ENCODE results near the gene CHCHD3.
"Not testable (repeated sequence)": the region's sequence is repeated elsewhere in the genome, so short reads cannot be mapped to it uniquely, and the experiment has no call there.

CHCHD3 gene

DNA sequence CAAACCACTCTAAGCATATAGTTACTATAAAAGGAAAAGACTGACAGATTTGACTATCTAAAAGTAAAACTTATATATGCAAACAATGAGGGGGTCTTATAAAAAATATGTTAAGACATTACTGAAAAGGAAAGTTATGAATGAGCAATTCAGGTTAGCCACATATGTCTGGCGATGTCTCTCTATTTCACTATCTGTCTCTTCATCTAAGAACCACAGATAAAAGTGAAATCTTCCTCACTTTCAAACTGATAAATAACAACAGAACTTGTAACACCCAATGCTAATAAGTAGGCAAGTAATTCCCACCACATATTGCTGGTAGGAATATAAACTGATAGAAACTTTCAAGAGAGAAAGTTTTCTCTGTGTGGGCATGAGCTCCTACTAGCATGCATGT, 138.2 kb downstream of the CHCHD3 start:
- no peak for DNase-seq

DNA sequence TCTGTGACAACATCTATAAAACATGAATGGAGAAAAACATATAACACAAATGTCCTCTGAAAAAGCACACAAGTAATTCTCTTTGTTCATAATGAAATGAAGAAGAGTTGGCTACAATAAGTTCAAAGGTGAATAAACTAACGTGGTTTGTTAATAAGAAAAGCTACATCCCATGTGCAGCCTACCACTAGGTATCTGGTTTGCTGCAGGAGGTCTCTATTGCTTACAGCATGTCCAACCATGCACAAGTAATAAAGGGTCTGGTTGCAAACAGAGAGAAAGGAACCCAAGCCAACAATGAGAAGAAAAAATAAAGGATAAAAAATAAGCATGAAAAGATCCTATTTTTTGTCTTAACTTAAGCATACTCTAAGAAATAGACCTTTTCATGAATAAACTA, 139.2 kb downstream of the CHCHD3 start:
- DNase-seq, result no peak

DNA sequence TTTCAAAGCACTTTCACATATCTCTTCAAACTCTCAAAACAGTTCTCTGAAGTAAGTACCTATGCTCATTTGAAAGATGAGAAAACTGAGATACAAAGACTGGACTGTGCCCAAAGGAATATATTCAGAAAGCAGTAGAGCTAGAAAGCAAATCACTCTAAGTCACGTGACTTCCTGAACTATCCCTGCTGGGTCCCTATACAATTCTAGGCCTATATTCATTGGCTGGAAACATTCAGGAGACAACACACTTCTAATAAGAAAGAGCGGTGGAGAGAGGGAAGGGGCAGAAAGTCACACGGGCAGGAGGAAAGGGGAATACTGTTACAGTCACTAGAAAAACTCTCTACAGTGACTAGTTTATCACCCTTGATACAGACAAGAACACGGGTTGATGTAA, 140.0 kb downstream of the CHCHD3 start:
- no peak for DNase-seq

DNA sequence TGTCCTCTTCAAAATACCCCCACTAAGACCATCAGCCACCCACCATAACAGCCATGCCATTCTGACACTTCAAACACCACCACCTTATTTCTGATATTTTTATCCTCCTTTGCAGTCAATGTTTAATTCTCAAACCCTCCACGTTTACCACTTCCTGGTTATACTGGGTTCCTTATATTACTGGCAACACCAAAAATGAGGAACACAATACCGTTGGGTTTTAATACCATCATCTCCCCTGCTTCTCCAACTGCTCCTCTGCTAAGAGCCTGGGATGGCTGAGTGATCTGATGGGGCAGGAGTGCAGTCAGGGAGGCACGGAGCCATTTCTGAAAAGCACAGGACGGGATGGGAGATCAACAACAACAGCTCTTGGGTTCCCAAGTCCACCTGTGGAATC, 140.5 kb downstream of the CHCHD3 start:
- no peak for DNase-seq

DNA sequence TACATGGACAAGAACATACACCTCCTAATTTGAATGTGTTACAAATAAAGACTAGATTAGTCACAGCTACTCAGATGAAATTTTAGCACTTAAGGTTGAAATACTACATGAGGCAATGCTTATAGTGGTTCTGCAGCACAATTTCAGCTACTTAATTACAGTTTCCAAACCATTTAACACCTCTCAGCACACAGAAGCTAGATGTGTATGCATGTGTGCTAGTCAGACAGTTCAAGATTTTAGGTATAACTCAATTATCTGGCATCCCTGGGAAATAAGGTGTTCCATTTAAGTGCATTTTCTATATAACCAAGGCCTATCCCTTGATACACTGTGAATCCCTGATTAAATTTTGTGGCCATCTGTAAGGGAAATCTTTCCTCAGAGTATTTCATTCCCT, 141.8 kb downstream of the CHCHD3 start:
- DNase-seq, result no peak

DNA sequence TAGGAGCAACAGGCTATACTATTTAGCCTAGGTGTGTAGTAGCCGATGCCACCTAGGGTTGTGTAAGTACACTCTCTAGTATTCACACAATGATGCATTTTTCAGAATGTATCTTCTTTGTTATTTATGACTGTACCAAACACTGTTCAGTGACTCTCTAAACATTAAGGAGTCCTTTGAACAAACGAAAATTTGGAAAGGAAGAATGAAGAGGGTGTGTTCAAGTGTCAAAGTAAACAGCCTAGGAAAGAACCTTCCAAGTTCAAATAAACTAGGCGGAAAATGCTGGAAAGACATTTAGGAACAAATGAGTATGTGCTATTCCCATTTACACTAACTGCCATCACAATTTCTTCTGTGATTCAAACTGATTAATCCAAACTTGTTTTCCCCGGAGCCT, 142.4 kb downstream of the CHCHD3 start:
- no peak for DNase-seq

DNA sequence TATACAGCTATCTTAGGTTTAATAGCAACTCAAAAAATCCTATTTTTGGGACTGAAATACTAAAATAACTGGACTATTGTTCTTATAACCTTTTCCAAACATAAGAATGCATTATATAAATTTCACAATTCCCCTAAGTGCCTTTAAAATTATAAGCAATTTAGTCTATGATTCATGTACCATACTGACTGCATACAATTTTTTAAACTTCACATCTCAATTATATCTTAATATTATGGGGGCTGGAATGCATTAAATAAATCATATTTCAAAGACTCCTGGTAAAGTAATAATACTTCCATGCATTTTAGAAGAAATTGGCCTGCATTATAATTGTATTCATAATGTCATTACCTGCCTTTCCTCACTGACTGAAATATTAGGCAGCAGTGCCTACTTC, 144.6 kb downstream of the CHCHD3 start:
- no peak for DNase-seq

DNA sequence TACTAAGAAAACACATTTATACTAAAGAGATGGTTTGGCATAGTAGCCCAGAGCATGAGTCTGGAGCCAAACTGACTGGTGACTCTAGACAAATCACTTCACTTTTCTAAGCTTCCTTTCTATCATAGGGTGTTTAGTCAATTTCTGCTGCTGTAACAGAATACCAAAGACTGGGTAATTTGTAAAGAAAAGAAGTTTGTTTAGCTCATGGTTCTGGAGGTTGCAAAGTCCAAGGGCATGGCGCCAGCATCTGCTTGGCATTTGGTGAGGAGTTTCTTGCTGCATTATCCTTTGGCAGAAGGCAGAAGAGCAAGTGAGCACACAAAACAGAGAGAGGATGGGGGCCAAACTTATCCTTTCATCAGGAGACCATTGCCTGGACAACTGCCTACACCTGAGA, 146.3 kb downstream of the CHCHD3 start:
- no peak for DNase-seq

DNA sequence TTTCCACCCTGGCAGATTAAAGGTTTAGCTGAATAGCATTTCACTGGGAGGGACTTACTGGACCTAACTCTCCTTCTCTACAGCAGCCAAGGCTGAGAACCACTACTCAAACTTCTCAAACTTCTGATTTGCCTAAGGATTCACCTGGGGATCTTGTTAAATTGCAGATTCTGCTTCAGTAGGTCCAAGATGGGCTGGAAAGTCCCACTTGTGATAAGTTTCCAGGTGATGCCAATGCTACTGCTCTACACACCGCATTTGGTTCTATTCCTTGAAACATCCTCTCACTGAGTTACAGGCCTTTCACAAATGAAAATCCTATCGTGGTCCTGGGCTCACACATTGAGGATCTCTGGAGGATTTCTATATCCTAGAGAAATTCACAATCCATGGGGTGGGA, 147.9 kb downstream of the CHCHD3 start:
- no peak for DNase-seq

DNA sequence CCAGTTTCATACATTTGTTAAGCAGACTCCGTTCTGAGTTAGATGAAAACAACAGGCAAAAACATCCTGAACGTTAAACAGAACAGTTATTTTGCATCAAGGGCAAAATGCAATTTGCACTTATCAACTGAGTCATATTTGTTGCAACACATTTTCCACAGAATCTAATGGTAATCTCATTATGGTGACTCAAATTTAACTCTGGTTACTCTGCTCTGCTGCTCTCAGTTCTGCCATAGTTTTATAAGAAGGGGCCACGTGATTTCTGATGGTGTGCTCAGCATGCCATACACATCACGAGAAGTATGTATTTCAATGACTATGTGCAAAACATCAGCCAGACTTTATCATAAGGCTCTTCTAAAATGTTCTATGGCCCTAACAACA, 148.8 kb downstream of the CHCHD3 start:
- DNase-seq, result no peak

DNA sequence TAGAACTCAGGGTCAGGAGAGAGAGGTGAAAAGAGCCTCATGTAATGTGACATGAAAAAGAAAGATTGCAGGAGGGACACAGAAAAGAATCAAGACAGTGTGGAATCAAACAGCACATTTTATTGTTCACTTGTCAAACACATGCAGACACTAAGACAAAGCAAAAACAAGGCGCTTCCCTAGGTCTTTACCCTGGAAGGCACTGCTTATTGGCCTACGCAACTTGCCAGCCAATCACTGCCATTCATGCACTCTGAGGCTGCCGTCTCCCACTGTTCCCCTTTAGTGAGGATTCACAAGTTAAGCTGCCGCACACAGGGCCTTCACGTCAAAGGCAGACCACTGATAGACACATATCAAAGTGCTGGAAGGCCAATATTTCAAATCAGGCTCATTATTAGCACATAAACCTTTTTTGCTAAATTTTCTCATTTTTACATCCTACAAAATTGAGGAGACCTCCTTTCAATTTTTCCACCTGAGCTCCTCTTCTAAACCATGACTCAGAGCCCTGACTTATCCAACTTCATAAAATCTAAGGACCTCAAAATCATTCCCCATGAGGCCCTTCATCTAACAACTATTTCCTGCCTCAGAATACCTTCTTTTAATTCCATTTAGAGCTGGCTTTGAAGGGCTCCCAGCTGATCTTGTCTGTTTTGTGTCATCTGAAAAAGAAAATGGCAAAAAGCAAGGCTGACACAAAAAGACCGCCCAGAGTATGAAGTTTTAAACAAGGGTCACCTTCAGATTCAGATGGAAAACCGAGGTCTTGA, 149.4 kb downstream of the CHCHD3 start:
- DNase-seq, result no peak

DNA sequence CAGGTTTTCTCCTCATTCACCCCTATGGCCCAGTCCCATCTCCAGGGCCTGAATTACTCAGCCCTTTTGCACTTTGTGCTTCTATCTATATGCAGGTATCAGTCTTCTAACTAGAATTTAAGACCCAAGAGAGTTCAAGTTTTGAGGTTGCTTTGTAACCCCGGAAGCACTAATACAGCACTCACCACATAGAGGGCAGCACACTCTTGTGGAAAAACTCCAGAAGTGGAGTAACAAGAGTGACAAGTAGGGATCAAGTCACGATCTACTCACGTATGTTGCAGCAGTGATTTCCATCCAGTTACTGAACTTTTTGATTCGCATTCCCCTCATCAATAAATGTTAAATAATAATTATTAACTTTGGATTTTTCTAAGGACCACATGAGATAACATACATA, 151.0 kb downstream of the CHCHD3 start:
- DNase-seq, result no peak

DNA sequence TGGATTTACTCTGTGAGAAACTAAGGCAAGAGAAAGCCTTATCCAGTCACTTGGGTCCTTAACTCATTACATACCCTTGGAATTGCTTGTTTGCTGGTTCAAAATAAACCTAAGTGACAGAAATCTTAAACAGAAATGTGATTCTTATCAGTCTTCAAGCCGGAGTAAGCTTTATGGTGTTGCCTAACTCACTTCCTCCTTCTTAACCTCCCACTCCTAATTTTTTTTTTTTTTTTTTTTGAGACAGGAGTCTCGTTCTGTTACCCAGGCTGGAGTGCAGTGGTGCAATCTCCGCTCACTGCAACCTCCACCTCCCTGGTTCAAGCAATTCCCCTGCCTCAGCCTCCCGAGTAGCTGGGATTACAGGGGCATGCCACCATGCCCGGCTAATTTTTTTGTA, 151.9 kb downstream of the CHCHD3 start:
- DNase-seq, result not testable (repeated sequence)

DNA sequence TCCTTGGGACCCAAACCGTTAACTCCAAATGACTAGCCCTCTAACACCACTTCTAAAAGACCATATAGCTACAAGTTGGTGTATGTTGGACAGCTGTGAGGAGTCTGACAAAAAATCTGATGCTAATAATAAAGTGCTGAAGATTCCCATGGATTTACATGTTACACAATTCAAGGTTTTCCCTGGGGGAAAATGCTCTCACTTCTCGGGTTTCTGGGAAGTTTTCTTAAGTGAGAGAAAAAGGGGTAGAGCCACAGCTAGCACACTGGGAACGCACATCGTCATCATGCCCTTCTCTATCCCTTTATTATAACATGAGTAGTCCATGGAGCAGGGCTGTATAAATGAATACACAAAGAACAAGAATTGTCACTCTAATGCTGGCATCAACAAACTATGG, 162.1 kb downstream of the CHCHD3 start:
- no peak for DNase-seq

DNA sequence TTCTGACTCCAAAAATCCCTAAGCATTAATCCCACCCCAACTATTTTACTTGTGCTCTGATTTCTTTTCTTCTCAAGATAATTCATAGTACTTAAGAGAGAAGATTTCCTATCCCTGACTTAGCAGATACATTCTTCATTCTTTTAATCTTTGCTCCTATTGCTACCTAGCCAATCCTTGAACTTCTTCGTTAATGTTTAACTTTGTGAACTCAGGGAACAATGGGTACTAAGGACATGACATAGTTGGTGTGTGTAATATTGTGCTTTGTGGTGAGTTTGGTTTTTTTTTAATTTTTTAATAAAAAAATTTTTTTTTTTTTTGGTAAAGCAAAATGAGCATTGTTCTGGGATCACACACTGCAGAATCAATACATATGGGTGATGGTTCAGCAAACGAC, 166.2 kb downstream of the CHCHD3 start:
- no peak for DNase-seq

DNA sequence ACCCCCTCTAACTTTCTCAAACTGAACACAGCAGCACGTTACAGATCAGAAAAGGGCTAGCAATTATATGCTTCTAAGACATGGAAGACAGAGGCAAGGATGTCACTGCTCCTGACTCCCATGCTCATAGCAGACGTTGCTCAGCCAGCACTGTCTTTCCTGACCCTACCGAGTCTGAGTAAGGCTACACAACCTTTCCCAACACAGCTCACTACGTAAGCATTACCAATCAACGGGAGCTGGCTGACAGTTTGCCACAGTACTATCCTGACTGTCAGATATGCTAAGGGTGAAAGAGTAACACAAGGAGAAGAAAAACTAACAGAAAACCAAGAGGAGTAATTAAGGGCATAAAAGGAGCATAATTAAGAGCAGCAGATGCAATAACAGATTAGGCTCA, 171.2 kb downstream of the CHCHD3 start:
- DNase-seq, result no peak

DNA sequence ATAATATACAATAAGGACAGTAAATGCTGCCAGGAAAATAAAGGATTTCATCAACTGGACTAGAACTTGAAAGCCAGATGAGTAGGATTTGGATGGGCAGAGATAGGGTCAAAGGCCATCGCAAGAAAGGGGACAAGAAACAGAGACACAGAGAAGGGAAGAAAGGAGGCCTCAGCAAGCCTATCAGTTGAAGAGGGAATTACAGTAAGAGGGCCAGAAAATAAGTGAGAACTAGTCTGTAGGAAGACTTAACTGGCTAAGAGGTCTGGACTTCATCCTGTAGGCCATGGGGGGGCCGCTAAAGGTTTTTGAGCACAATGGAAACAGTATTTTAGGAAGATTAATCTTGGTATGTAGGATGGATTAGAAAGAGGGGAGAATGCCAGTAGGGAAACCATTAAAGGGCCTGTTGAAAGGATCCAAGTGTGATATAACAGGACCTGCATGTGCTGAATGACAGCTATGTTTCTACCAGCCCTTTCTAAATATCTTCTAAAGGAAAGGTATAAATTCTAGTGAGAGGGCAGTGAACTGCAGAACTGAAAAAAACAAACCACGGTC, 174.4 kb downstream of the CHCHD3 start:
- DNase-seq, result no peak

DNA sequence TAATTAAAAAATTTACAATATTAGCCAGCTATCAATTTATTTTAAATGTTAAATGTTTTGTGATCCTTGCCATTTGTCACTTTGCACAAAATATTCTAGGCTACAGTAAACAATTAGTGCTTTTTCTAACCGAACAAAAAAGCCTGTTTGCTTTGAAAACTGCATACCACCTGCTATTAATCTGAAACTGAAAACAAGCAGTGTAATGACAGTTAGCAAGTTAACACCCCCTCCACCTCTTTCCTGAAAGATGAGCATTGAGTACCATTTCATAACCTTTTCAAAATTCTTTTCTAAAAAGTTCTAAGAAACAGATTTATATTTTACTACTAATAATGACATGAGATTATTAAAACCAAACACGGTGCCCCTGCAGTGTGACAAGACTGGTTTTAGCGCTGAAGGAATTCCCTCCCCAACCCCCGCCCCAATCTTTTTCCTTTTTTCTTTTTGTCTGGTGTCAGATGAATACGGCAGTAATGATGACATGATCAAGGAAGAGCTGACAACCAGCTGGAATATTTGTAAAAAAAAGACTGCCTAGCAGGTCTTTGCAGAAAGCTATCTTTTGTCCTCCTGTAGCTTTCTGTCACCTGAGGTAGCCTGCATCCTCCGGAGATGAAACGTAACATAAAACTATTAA, 175.6 kb downstream of the CHCHD3 start:
- no peak for DNase-seq

DNA sequence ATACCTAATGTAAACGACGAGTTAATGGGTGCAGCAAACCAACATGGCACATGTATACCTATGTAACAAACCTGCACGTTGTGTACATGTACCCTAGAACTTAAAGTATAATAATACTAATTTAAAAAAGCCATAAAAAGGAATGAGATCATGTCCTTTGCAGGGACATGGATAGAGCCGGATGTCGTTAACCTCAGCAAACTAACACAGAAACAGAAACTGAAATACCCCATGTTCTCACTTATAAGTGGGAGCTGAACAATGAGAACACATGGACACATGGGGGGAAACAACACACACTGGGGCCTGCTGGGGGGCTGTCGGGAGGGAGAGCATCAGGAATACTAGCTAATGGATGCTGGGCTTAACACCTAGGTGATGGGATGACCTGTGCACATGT, 176.8 kb downstream of the CHCHD3 start:
- DNase-seq, result not testable (repeated sequence)

DNA sequence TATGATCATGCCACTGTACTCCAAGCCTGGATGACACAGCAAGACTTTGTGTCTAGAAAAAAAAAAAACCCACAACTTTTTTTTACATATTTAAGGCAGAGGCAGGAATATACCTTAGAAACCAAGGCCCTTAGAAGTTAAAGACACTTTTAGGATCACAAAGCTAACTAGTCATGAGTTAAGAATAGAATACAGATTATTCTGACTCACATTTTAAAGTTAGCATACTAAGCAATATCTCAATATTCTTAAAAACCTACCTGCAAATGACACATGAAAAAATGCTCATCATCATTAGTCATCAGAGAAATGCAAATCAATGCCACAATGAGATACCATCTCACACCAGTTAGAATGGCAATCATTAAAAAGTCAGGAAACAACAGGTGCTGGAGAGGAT, 177.7 kb downstream of the CHCHD3 start:
- no peak for DNase-seq

DNA sequence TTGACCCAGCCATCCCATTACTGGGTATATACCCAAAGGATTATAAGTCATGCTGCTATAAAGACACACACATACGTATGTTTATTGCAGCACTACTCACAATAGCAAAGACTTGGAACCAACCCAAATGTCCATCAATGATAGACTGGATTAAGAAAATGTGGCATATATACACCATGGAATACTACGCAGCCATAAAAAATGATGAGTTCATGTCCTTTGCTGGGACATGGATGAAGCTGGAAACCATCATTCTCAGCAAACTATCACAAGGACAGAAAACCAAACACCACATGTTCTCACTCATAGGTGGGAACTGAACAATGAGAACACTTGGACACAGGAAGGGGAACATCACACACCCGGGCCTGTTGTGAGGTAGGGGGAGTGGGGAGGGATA, 179.6 kb downstream of the CHCHD3 start:
- DNase-seq, result not testable (repeated sequence)

DNA sequence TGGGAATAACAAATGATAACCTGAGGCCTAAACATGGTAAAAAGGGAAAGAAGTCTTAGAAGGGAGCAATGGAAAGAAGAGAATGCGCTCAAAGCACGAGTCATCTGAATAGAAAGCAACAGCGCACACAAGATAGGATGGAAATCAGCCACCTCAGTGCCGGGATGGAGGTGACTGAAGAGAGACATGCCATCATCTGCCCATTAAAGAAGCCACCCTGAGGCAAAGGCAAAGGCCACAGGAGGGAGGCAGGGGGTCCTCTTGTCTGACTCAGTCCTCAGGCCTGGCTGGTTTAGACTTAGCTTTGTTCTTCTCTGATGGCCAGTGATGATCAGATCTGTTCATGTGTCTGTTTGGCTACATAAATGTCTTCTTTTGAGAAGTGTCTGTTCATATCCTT, 180.6 kb downstream of the CHCHD3 start:
- no peak for DNase-seq

DNA sequence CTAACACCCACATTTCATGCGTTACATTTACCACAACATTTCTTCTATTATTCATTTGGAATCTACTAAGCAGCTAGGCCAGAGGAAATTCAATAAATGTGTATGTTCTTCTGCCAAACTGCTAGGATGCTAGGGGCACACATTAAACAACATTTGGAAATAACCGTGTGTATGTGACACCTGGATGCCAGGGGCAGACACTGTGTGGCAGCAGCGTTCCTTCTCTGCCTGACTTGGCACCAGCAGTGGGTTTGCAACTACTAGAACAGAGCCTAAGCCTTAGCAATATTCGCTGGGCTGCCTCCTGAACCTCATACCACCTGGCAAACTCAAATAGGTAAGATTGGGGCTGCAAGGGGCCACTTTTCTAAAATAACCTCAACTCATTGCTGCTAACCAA, 182.1 kb downstream of the CHCHD3 start:
- no peak for DNase-seq

DNA sequence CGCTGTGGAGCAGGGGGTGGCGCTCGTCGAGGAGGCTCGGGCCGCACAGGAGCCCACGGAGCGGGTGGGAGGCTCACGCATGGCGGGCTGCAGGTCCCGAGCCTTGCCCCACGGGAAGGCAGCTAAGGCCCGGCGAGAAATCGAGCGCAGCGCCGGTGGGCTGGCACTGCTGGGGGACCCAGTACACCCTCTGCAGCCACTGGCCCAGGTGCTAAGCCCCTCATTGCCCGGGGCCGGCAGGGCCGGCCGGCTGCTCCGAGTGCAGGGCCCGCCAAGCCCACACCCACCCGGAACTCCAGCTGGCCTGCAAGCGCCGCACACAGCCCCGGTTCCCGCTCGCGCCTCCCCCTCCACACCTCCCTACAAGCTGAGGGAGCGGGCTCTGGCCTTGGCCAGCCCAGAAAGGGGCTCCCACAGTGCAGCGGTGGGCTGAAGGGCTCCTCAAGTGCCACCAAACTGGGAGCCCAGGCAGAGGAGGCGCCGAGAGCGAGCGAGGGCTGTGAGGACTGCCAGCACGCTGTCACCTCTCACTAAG, 183.2 kb downstream of the CHCHD3 start:
- DNase-seq, result not testable (repeated sequence)
